Body of pancreas (tissue), 4 donors: Measurements from ENCODE around the gene CTDSPL.

Experiments
- POLR2A ChIP-seq, 3 donors: fragments of 450-650 bp; IDR thresholded peaks; one replicate each; pipeline ENCODE4 v1.6.1; 2016; ENCODE audit warnings: antibody characterized with exemption in 3 of 3, mild to moderate bottlenecking in 2 of 3
- TF ChIP-seq, protein P1 (sequence below), 7 experiments: fragments of 450-650 bp in 4 of 7; fragments of 200-600 bp in 3 of 7; sonication (generic) in 3 of 7; IDR thresholded peaks; one replicate each; pipeline ENCODE4 v1.5.1; 2016 to 2019; ENCODE audit warnings: antibody characterized with exemption in 7 of 7

DNA sequence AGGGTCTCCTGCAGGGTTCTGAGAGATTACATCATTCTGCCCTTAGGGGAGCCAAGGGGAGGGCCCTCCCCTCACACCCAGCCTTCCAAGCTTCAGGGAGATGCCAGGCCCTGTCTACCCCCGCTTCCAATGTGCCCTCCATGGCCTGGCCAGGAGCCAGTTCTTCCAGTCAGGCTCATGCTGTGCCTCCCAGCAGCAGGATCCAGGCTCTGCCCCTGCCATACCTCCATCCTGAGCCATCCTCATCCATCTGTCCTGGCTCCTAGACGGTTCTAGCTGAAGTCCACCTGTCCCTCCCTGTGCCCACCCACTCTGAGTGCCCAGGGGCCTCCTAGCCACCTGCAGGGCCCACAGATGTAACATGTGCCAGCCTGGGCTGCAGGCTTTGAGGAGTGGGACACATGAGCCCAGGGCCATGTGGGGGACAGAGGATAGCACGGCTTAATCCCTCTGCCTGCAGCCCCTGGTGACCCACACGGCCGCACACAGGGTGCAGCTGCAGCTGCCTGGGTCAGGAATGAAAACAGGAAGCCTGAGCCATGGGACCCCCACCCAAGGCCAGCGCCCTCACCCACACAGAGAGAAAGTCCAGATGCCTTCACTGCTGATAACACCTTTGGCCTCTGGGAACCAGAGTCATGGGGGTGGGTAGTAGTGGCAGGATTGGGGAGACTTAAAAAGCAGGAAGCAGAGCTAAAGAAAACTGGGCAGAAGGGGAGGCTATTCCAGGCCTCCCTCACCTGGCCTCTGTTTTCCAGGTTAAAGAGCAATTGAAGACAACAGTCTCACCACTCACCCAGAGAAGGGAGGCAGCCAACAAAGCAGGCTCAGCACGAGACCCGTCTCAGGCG, 156.0 kb downstream of the CTDSPL start:
- TF ChIP-seq, protein P1, sequence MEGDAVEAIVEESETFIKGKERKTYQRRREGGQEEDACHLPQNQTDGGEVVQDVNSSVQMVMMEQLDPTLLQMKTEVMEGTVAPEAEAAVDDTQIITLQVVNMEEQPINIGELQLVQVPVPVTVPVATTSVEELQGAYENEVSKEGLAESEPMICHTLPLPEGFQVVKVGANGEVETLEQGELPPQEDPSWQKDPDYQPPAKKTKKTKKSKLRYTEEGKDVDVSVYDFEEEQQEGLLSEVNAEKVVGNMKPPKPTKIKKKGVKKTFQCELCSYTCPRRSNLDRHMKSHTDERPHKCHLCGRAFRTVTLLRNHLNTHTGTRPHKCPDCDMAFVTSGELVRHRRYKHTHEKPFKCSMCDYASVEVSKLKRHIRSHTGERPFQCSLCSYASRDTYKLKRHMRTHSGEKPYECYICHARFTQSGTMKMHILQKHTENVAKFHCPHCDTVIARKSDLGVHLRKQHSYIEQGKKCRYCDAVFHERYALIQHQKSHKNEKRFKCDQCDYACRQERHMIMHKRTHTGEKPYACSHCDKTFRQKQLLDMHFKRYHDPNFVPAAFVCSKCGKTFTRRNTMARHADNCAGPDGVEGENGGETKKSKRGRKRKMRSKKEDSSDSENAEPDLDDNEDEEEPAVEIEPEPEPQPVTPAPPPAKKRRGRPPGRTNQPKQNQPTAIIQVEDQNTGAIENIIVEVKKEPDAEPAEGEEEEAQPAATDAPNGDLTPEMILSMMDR (IDR thresholded peaks at IDR 0.05) = no peak
- no peak for TF ChIP-seq POLR2A (IDR thresholded peaks at IDR 0.05)
